NB4 (cell line): ENCODE measurements around the gene ZFHX3.

Experiments used
- CTCF ChIP-seq: IDR thresholded peaks from one replicate; pipeline ENCODE4 v1.5.1; 2012; ENCODE audit warnings: low read depth, low read length
- MYC ChIP-seq: IDR thresholded peaks from 2 replicates; pipeline ENCODE4 v1.6.1; 2011; ENCODE audit warnings: low read depth, low read length

- TF ChIP-seq CTCF (no peak), MYC (no peak)
Measured at GRCh38 chr16:72753881-72754280, 294.0 kb downstream of the ZFHX3 start.
